Measurements from ENCODE around the gene RNF148.
A peak's percentile ranks its signal among the peaks of the same experiment; 100 is the strongest.
"Not testable (repeated sequence)": the region's sequence is repeated elsewhere in the genome, so short reads cannot be mapped to it uniquely, and the experiment has no call there.

RNF148 gene

GRCh38 chr7:122682815-122683550, 19.7 kb downstream of the RNF148 start:
- H3K4me3 ChIP-seq (ENCODE audit: low read depth, low read length), result no peak overlapping the region
- TF ChIP-seq, protein P1, sequence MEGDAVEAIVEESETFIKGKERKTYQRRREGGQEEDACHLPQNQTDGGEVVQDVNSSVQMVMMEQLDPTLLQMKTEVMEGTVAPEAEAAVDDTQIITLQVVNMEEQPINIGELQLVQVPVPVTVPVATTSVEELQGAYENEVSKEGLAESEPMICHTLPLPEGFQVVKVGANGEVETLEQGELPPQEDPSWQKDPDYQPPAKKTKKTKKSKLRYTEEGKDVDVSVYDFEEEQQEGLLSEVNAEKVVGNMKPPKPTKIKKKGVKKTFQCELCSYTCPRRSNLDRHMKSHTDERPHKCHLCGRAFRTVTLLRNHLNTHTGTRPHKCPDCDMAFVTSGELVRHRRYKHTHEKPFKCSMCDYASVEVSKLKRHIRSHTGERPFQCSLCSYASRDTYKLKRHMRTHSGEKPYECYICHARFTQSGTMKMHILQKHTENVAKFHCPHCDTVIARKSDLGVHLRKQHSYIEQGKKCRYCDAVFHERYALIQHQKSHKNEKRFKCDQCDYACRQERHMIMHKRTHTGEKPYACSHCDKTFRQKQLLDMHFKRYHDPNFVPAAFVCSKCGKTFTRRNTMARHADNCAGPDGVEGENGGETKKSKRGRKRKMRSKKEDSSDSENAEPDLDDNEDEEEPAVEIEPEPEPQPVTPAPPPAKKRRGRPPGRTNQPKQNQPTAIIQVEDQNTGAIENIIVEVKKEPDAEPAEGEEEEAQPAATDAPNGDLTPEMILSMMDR (IDR thresholded peaks at IDR 0.05; ENCODE audit: control insufficient read depth, extremely low read depth, insufficient read depth), result no peak
- DNase-seq (ENCODE audit: low read depth), result no peak

DNA sequence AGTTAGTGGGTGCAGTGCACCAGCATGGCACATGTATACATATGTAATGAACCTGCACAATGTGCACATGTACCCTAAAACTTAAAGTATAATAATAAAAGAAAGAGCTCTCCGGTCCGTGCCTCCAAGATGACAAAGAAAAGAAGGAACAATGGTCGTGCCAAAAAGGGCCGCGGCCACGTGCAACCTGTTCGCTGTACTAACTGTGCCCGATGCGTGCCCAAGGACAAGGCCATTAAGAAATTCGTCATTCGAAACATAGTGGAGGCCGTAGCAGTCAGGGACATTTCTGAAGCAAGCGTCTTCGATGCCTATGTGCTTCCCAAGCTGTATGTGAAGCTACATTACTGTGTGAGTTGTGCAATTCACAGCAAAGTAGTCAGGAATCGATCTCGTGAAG, 21.5 kb downstream of the RNF148 start:
- not testable (repeated sequence) for H3K4me3 ChIP-seq (ENCODE audit: low read depth, low read length); DNase-seq (ENCODE audit: low read depth)

DNA sequence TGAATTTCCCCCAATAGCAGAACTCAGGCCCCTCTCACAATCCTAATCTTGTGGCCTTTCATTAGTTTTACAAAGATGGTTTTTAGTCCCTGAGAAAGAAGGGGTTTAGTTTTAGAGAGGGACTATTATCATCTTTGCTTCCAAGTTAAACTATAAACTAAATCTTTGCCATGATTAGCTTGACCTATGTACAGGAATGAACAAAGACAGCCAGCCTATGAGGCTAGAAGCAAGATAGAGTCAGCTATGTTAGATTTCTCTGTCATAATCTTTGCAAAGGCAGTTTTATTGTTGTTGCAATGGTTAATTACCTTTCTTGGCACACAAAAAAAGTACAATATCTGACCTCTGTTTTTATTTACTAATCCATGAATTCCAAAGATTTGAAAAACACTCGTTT, 22.9 kb downstream of the RNF148 start:
- H3K4me3 ChIP-seq (ENCODE audit: low read depth, low read length), result no peak overlapping the region
- DNase-seq (ENCODE audit: low read depth), result no peak
- TF ChIP-seq, protein P1 (IDR thresholded peaks at IDR 0.05; ENCODE audit: control insufficient read depth, extremely low read depth, insufficient read depth), result no peak

DNA sequence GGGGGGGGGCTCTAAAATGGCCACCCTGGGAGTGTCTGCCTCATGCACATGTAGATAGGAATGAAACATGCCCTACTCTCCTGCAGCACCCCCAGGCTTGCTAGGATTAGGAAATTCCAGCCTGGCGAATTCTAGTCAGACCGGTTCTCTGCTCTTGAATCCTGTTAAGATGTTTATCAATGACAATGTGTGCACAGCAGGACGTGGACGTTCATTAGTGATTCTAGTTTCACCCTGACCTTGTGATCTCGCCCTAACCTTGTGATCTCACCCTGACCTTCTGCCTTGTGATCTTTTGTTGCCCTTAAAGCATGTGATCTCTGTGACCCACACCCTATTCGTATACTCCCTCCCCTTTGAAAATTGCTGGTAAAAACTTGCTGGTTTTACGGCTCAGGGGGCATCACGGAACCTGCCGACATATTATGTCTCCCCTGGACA, 23.4 kb downstream of the RNF148 start:
- DNase-seq (ENCODE audit: low read depth), result peak; percentile 74
- not testable (repeated sequence) for H3K4me3 ChIP-seq (ENCODE audit: low read depth, low read length)

GRCh38 chr7:122677149-122677548, 25.6 kb downstream of the RNF148 start:
- TF ChIP-seq, protein P1 (IDR thresholded peaks at IDR 0.05; ENCODE audit: control insufficient read depth, extremely low read depth, insufficient read depth), result no peak
- DNase-seq (ENCODE audit: low read depth), result no peak

GRCh38 chr7:122676466-122676865, 26.3 kb downstream of the RNF148 start:
- DNase-seq (ENCODE audit: low read depth), result no peak
- TF ChIP-seq, protein P1 (IDR thresholded peaks at IDR 0.05; ENCODE audit: control insufficient read depth, extremely low read depth, insufficient read depth), result no peak
- H3K4me3 ChIP-seq (ENCODE audit: low read depth, low read length), result no peak overlapping the region

More at GRCh38 chr7:122677149-122677548, 25.6 kb downstream of the RNF148 start:
- no peak overlapping the region for H3K4me3 ChIP-seq (ENCODE audit: low read depth, low read length)

DNA sequence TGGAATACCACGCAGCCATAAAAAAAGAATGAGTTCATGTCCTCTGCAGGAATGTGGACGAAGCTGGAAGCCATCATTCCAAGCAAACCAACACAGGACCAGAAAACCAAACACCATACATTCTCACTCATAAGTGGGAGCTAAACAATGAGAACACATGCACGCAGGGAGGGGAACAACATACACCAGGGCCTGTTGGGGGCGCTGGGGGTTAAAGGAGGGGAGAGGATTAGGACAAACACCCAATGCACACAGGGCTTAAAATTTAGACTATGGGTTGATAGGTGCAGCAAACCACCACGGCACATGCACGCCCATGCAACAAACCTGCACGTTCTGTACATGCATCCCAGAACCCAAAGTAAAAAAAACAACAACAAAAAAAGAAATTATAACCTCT, 27.1 kb downstream of the RNF148 start:
- TF ChIP-seq, protein P1 (IDR thresholded peaks at IDR 0.05; ENCODE audit: control insufficient read depth, extremely low read depth, insufficient read depth), result no peak
- DNase-seq (ENCODE audit: low read depth), result no peak

GRCh38 chr7:122675011-122675410, 27.7 kb downstream of the RNF148 start:
- no peak overlapping the region for H3K4me3 ChIP-seq (ENCODE audit: low read depth, low read length)
- TF ChIP-seq, protein P1 (IDR thresholded peaks at IDR 0.05; ENCODE audit: control insufficient read depth, extremely low read depth, insufficient read depth), result no peak
- DNase-seq (ENCODE audit: low read depth), result no peak

More for the DNA sequence above, 27.1 kb downstream of the RNF148 start:
- H3K4me3 ChIP-seq (ENCODE audit: low read depth, low read length), result no peak overlapping the region
